ENCODE results near the gene CDC42EP1. TPM values are rescaled to one million over a fixed set of nuclear protein-coding genes. Genes with fewer than 3 reads are reported as not detected.
A peak's percentile ranks its signal among the peaks of the same experiment; 100 is the strongest.

Gene CDC42EP1
- total RNA-seq, 1 donor from 2014 or later: 17.7 TPM

GRCh38 chr22:37555029-37555428, 5.3 kb upstream of the CDC42EP1 start:
- no peak for DNase-seq (ENCODE audit: missing footprints)
- intact Hi-C loops (cut with DNase I): no loop called here

GRCh38 chr22:37556710-37557109, 3.6 kb upstream of the CDC42EP1 start:
- ATAC-seq (no peak), DNase-seq (ENCODE audit: missing footprints) (no peak)
- intact Hi-C loops (cut with DNase I): no loop called here

More at GRCh38 chr22:37555029-37555428, 5.3 kb upstream of the CDC42EP1 start:
- ATAC-seq: no peak

GRCh38 chr22:37557321-37558001, 2.8 kb upstream of the CDC42EP1 start:
- no peak for ATAC-seq
- DNase-seq (ENCODE audit: missing footprints): no peak

GRCh38 chr22:37558815-37559214, 1.5 kb upstream of the CDC42EP1 start:
- intact Hi-C loops (cut with DNase I): no loop called here
- ATAC-seq (no peak), DNase-seq (ENCODE audit: missing footprints) (no peak)

More at GRCh38 chr22:37557321-37558001, 2.8 kb upstream of the CDC42EP1 start:
- intact Hi-C loops (cut with DNase I): no loop called here

- DNase-seq (ENCODE audit: missing footprints): no peak
- intact Hi-C loops (cut with DNase I): no loop called here
These were observed 769 bp upstream of the CDC42EP1 start for GRCh38 chr22:37559521-37559900.

GRCh38 chr22:37560608-37561211, 430 bp downstream of the CDC42EP1 start:
- no peak for DNase-seq (ENCODE audit: missing footprints)
- ATAC-seq: peak; percentile 24
- intact Hi-C loops (cut with DNase I): loop anchor here (1.0 to 10.0 kb wide), 2 partner anchors 14 to 246 kb away; no protein-coding TSS in a partner anchor

More at GRCh38 chr22:37559521-37559900, 769 bp upstream of the CDC42EP1 start:
- no peak for ATAC-seq

- DNase-seq (ENCODE audit: missing footprints): peak; percentile 93
- ATAC-seq: peak; percentile 69
- intact Hi-C loops (cut with DNase I): loop anchor here (10.0 kb wide), 1 partner anchor 247 kb away; no protein-coding TSS in a partner anchor
These were observed 1.1 kb downstream of the CDC42EP1 start for GRCh38 chr22:37561212-37562048.

GRCh38 chr22:37562049-37562875, 2.0 kb downstream of the CDC42EP1 start:
- ATAC-seq (no peak), DNase-seq (ENCODE audit: missing footprints) (no peak)
- intact Hi-C loops (cut with DNase I): loop anchor here (10.0 kb wide), 1 partner anchor 247 kb away; no protein-coding TSS in a partner anchor

- DNase-seq (ENCODE audit: missing footprints): peak; percentile 82
- ATAC-seq: peak; percentile 33
- intact Hi-C loops (cut with DNase I): loop anchor here (10.0 kb wide), 1 partner anchor 249 kb away; no protein-coding TSS in a partner anchor
These were observed 3.1 kb downstream of the CDC42EP1 start for GRCh38 chr22:37563153-37564081.

GRCh38 chr22:37564111-37564711, 3.9 kb downstream of the CDC42EP1 start:
- DNase-seq (ENCODE audit: missing footprints) (no peak), ATAC-seq (no peak)
- intact Hi-C loops (cut with DNase I): loop anchor here (10.0 kb wide), 1 partner anchor 249 kb away; no protein-coding TSS in a partner anchor

GRCh38 chr22:37565830-37566229, 5.5 kb downstream of the CDC42EP1 start:
- intact Hi-C loops (cut with DNase I): loop anchor here (10.0 kb wide), 1 partner anchor 251 kb away; no protein-coding TSS in a partner anchor
- ATAC-seq (no peak), DNase-seq (ENCODE audit: missing footprints) (no peak)

- peak; percentile 81 for DNase-seq (ENCODE audit: missing footprints)
- intact Hi-C loops (cut with DNase I): loop anchor here (10.0 kb wide), 1 partner anchor 252 kb away; no protein-coding TSS in a partner anchor
- no peak for ATAC-seq
These were observed 6.1 kb downstream of the CDC42EP1 start for GRCh38 chr22:37566329-37566837.

GRCh38 chr22:37566903-37567798, 6.9 kb downstream of the CDC42EP1 start:
- DNase-seq (ENCODE audit: missing footprints) (peak; percentile 90), ATAC-seq (peak; percentile 67)
- intact Hi-C loops (cut with DNase I): loop anchor here (1.0 to 10.0 kb wide), 3 partner anchors 22 to 252 kb away; no protein-coding TSS in a partner anchor

GRCh38 chr22:37568012-37568411, 7.7 kb downstream of the CDC42EP1 start:
- ATAC-seq: no peak
- no peak for DNase-seq (ENCODE audit: missing footprints)
- intact Hi-C loops (cut with DNase I): loop anchor here (10.0 kb wide), 1 partner anchor 253 kb away; no protein-coding TSS in a partner anchor

GRCh38 chr22:37568448-37569008, 8.2 kb downstream of the CDC42EP1 start:
- ATAC-seq (no peak), DNase-seq (ENCODE audit: missing footprints) (no peak)
- intact Hi-C loops (cut with DNase I): loop anchor here (10.0 kb wide), 1 partner anchor 254 kb away; no protein-coding TSS in a partner anchor

Measured in Right ventricle myocardium inferior (tissue), 1 donor.